Activated CD4-positive, alpha-beta T cell treated with anti-CD3 and anti-CD28 coated beads, Interleukin-10, Interleukin-2, amounts not matched to agents 100 ng/mL and 50 ng/mL, durations not matched to agents 16 hours and 8 hours (primary cell): ENCODE results near the gene MYO7B.

Source experiments
- DNase-seq: peaks from one replicate; pipeline ENCODE4 v3.0.0-alpha.2; 2020

Gene MYO7B

GRCh38 chr2:127651971-127652550 lies 116.6 kb downstream of the MYO7B start:
- no peak for DNase-seq

GRCh38 chr2:127652786-127653357 lies 117.4 kb downstream of the MYO7B start:
- DNase-seq = no peak

GRCh38 chr2:127653421-127654083 lies 118.1 kb downstream of the MYO7B start:
- DNase-seq = no peak

- DNase-seq = no peak
Measured at GRCh38 chr2:127654084-127654837, 118.8 kb downstream of the MYO7B start.

GRCh38 chr2:127654838-127655175 lies 119.3 kb downstream of the MYO7B start:
- no peak for DNase-seq

- DNase-seq = no peak
Measured at GRCh38 chr2:127655209-127656073, 120.0 kb downstream of the MYO7B start.

GRCh38 chr2:127656569-127657231 lies 121.2 kb downstream of the MYO7B start:
- no peak for DNase-seq

GRCh38 chr2:127657232-127657595 lies 121.7 kb downstream of the MYO7B start:
- DNase-seq = no peak

- no peak for DNase-seq
Measured at GRCh38 chr2:127658146-127658545, 122.7 kb downstream of the MYO7B start.

GRCh38 chr2:127658641-127659407 lies 123.3 kb downstream of the MYO7B start:
- DNase-seq = no peak

- no peak for DNase-seq
Measured at GRCh38 chr2:127659408-127660290, 124.2 kb downstream of the MYO7B start.

- no peak for DNase-seq
Measured at GRCh38 chr2:127660291-127660578, 124.8 kb downstream of the MYO7B start.

GRCh38 chr2:127661072-127661649 lies 125.7 kb downstream of the MYO7B start:
- no peak for DNase-seq

- no peak for DNase-seq
Measured at GRCh38 chr2:127661949-127662510, 126.5 kb downstream of the MYO7B start.

GRCh38 chr2:127662937-127663565 lies 127.6 kb downstream of the MYO7B start:
- DNase-seq = no peak

GRCh38 chr2:127663566-127664064 lies 128.1 kb downstream of the MYO7B start:
- DNase-seq = no peak

GRCh38 chr2:127664065-127664894 lies 128.8 kb downstream of the MYO7B start:
- DNase-seq = no peak

GRCh38 chr2:127664895-127665225 lies 129.4 kb downstream of the MYO7B start:
- DNase-seq = no peak
